HepG2 (cell line): ENCODE results near the gene ELF1. TPM values are rescaled to one million over a fixed set of nuclear protein-coding genes. Genes with fewer than 3 reads are reported as not detected.
A peak's percentile ranks its signal among the peaks of the same experiment; 100 is the strongest.

ENCODE experiments used
- ARID3A ChIP-seq: IDR thresholded peaks from 2 replicates; pipeline ENCODE4 v1.6.1; 2012; ENCODE audit warnings: low read depth, low read length, improper control_type of control experiment
- ATM ChIP-seq: fragments of 450-650 bp; IDR thresholded peaks from 2 replicates; pipeline ENCODE4 v1.7.1; 2017; ENCODE audit warnings: mild to moderate bottlenecking, borderline replicate concordance
- E2F2 ChIP-seq: sonication (generic); formaldehyde crosslinking; IDR thresholded peaks from 2 replicates; pipeline ENCODE4 v1.4.0; 2020; ENCODE audit warnings: missing genetic modification reagents, borderline replicate concordance
- FOXA3 ChIP-seq: IDR thresholded peaks from 2 replicates; pipeline ENCODE4 v1.6.1; 2016; ENCODE audit warnings: missing genetic modification reagents, missing compliant biosample characterization
- HCFC1 ChIP-seq: fragments of 150-350 bp; IDR thresholded peaks from 2 replicates; pipeline ENCODE4 v1.6.1; 2014; ENCODE audit warnings: low read depth, low read length
- ISL2 ChIP-seq: sonication (generic); formaldehyde crosslinking; IDR thresholded peaks from 2 replicates; pipeline ENCODE4 v1.5.0; 2020; ENCODE audit warnings: missing genetic modification reagents
- KAT7 ChIP-seq: IDR thresholded peaks from 2 replicates; pipeline ENCODE4 v1.6.1; 2018; ENCODE audit warnings: borderline replicate concordance, missing compliant biosample characterization
- KDM5B ChIP-seq: sonication (generic); formaldehyde crosslinking; IDR thresholded peaks from 2 replicates; pipeline ENCODE4 v1.4.0; 2020; ENCODE audit warnings: missing genetic modification reagents, mild to moderate bottlenecking, borderline replicate concordance
- NFATC3 ChIP-seq: sonication (generic); formaldehyde crosslinking; IDR thresholded peaks from 2 replicates; pipeline ENCODE4 v1.5.1; 2020; ENCODE audit warnings: mild to moderate bottlenecking, missing genetic modification reagents
- NKX3-1 ChIP-seq: sonication (generic); formaldehyde crosslinking; IDR thresholded peaks from 2 replicates; pipeline ENCODE4 v1.5.0; 2020; ENCODE audit warnings: missing genetic modification reagents
- RCOR2 ChIP-seq: IDR thresholded peaks from 2 replicates; pipeline ENCODE4 v1.6.1; 2016; ENCODE audit warnings: missing biosample characterization, missing genetic modification reagents
- SNAPC2 ChIP-seq: sonication (generic); formaldehyde crosslinking; IDR thresholded peaks from 2 replicates; pipeline ENCODE4 v1.8.1; 2022; ENCODE audit warnings: mild to moderate bottlenecking, missing genetic modification reagents
- SRY ChIP-seq: sonication (generic); formaldehyde crosslinking; IDR thresholded peaks from 2 replicates; pipeline ENCODE4 v1.8.0; 2022; ENCODE audit warnings: mild to moderate bottlenecking, missing genetic modification reagents
- SSRP1 ChIP-seq: IDR thresholded peaks from 2 replicates; pipeline ENCODE4 v1.6.1; 2016; ENCODE audit warnings: control low read depth
- TCF7 ChIP-seq: sonication (generic); IDR thresholded peaks from 2 replicates; pipeline ENCODE4 v1.6.1; 2016; ENCODE audit warnings: antibody characterized with exemption, low read depth
- ZNF17 ChIP-seq: sonication (generic); formaldehyde crosslinking; IDR thresholded peaks from 2 replicates; pipeline ENCODE4 v1.5.0; 2020; ENCODE audit warnings: mild to moderate bottlenecking, missing genetic modification reagents
- ZNF230 ChIP-seq: sonication (generic); formaldehyde crosslinking; IDR thresholded peaks from 2 replicates; pipeline ENCODE4 v1.4.0; 2020; ENCODE audit warnings: mild to moderate bottlenecking, missing genetic modification reagents
- ZNF335 ChIP-seq: sonication (generic); formaldehyde crosslinking; IDR thresholded peaks from 2 replicates; pipeline ENCODE4 v1.4.0; 2020; ENCODE audit warnings: missing genetic modification reagents
- ZNF350 ChIP-seq: sonication (generic); formaldehyde crosslinking; IDR thresholded peaks from 2 replicates; pipeline ENCODE4 v1.4.0; 2020; ENCODE audit warnings: mild to moderate bottlenecking, low read depth, missing genetic modification reagents, borderline replicate concordance
- ZNF639 ChIP-seq: conservative IDR thresholded peaks from 2 replicates; pipeline ENCODE4 v1.6.1; 2018; ENCODE audit warnings: missing genetic modification reagents
- ZNF674 ChIP-seq: sonication (generic); formaldehyde crosslinking; IDR thresholded peaks from 2 replicates; pipeline ENCODE4 v1.5.0; 2020; ENCODE audit warnings: low read depth, mild to moderate bottlenecking, missing genetic modification reagents
- ZNF709 ChIP-seq: sonication (generic); formaldehyde crosslinking; IDR thresholded peaks from 2 replicates; pipeline ENCODE4 v1.5.0; 2020; ENCODE audit warnings: mild to moderate bottlenecking, missing genetic modification reagents
- ZNF713 ChIP-seq: sonication (generic); formaldehyde crosslinking; IDR thresholded peaks from 2 replicates; pipeline ENCODE4 v1.4.0; 2020; ENCODE audit warnings: mild to moderate bottlenecking, missing genetic modification reagents
- polyA plus RNA-seq, 8 experiments: library from polyadenylated mRNA; depleted of rRNA in 3 of 8; stranded (reverse) in 7 of 8; unstranded in 1 of 8; fragments of >200 nt; fragmentation: Illumina TruSeq in 4 of 8; extraction: Trizol in 4 of 8; gene quantifications; 2 replicates each; pipeline versions ENCODE4 v1.2.1 to v1.2.3, GENCODE V29; 2011 to 2016; ENCODE audit warnings: low read depth in 4 of 8, missing spikeins in 1 of 8, mixed read lengths in 1 of 8; ENCODE audit not compliant: insufficient read depth in 1 of 8
- total RNA-seq, 5 experiments: library from RNA; depleted of rRNA; stranded (reverse); fragments of >200 nt; fragmentation: Illumina TruSeq; extraction: Trizol; gene quantifications; 2 replicates each; pipeline ENCODE4 v1.2.3, GENCODE V29; 2016; ENCODE audit warnings: low read depth in 1 of 5
- TF ChIP-seq, protein P1 (sequence below): sonication (generic); formaldehyde crosslinking; IDR thresholded peaks from 2 replicates; pipeline ENCODE4 v1.5.1; 2020; ENCODE audit warnings: mild to moderate bottlenecking, missing genetic modification reagents, moderate library complexity
- TF ChIP-seq, protein P2 (sequence below): sonication (generic); formaldehyde crosslinking; IDR thresholded peaks from 2 replicates; pipeline ENCODE4 v1.4.0; 2020; ENCODE audit warnings: missing genetic modification reagents

Gene ELF1
- total and polyA plus RNA-seq, 2 of the 13 experiments (the other 11 are each of a cell fraction or from before 2014, with no cell fraction given), result 24.6 to 71.5 TPM

- TF ChIP-seq ARID3A (peak; percentile 69; the same call in 1 of the 2 replicates), ATM (no peak), ZNF709 (no peak), FOXA3 (CRISPR knock-in tag) (peak; percentile 75), TCF7 (no peak), HCFC1 (no peak), E2F2 (no peak), ZNF230 (no peak), ZNF713 (CRISPR knock-in tag) (no peak), SNAPC2 (CRISPR knock-in tag) (0 out of 2 replicates have a peak, but pooled peaks have one; percentile 29), ZNF674 (CRISPR knock-in tag) (no peak), ZNF350 (CRISPR knock-in tag) (no peak), ZNF335 (CRISPR knock-in tag) (no peak), KAT7 (no peak), KDM5B (CRISPR knock-in tag) (no peak), SRY (CRISPR knock-in tag) (no peak), SSRP1 (CRISPR knock-in tag) (no peak), ZNF639 (CRISPR knock-in tag) (no peak), RCOR2 (CRISPR knock-in tag) (no peak), ISL2 (CRISPR knock-in tag) (peak; percentile 67), NFATC3 (CRISPR knock-in tag) (no peak), ZNF17 (CRISPR knock-in tag) (no peak), NKX3-1 (CRISPR knock-in tag) (no peak)
- TF ChIP-seq, protein P1, sequence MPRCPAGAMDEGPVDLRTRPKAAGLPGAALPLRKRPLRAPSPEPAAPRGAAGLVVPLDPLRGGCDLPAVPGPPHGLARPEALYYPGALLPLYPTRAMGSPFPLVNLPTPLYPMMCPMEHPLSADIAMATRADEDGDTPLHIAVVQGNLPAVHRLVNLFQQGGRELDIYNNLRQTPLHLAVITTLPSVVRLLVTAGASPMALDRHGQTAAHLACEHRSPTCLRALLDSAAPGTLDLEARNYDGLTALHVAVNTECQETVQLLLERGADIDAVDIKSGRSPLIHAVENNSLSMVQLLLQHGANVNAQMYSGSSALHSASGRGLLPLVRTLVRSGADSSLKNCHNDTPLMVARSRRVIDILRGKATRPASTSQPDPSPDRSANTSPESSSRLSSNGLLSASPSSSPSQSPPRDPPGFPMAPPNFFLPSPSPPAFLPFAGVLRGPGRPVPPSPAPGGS (CRISPR knock-in tag), result no peak
- TF ChIP-seq, protein P2, sequence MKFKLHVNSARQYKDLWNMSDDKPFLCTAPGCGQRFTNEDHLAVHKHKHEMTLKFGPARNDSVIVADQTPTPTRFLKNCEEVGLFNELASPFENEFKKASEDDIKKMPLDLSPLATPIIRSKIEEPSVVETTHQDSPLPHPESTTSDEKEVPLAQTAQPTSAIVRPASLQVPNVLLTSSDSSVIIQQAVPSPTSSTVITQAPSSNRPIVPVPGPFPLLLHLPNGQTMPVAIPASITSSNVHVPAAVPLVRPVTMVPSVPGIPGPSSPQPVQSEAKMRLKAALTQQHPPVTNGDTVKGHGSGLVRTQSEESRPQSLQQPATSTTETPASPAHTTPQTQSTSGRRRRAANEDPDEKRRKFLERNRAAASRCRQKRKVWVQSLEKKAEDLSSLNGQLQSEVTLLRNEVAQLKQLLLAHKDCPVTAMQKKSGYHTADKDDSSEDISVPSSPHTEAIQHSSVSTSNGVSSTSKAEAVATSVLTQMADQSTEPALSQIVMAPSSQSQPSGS, result no peak
Observed at GRCh38 chr13:40895227-40896184, 123.6 kb downstream of the ELF1 start (continued).
